Peyer's patch (tissue), 4 donors: ENCODE data around the gene PTPN23. TPM values are rescaled to one million over a fixed set of nuclear protein-coding genes. Genes with fewer than 3 reads are reported as not detected.

Experiments
- DNase-seq, 3 donors: peaks; one replicate each; pipeline ENCODE4 v3.0.0-alpha.2; 2017 to 2019
- H3K27ac ChIP-seq, 4 donors: fragments of 200-600 bp; sonication (generic); one replicate each; pipeline ENCODE4 v1.5.1; 2016 to 2019
- H3K27me3 ChIP-seq, 2 donors: fragments of 200-600 bp; sonication (generic); one replicate each; pipeline ENCODE4 v1.5.1; 2019
- H3K36me3 ChIP-seq, 3 donors: fragments of 200-600 bp; sonication (generic); one replicate each; pipeline ENCODE4 v1.5.1; 2016 to 2019
- H3K4me1 ChIP-seq, 4 donors: fragments of 200-600 bp; sonication (generic); one replicate each; pipeline ENCODE4 v1.5.1; 2016 to 2019
- H3K4me3 ChIP-seq, 4 donors: fragments of 200-600 bp; sonication (generic); 1 replicate in 3 of 4; 2 replicates in 1 of 4; pipeline ENCODE4 v1.5.1; 2016 to 2019; ENCODE audit warnings: mild to moderate bottlenecking in 1 of 4
- H3K9me3 ChIP-seq, 4 donors: fragments of 200-600 bp; sonication (generic); one replicate each; pipeline ENCODE4 v1.5.1; 2016 to 2019; ENCODE audit warnings: mild to moderate bottlenecking in 1 of 4
- CTCF ChIP-seq, 6 experiments: fragments of 450-650 bp in 4 of 6; fragments of 200-600 bp in 2 of 6; sonication (generic) in 1 of 6; IDR thresholded peaks; one replicate each; pipeline ENCODE4 v1.5.1; 2017 to 2019; ENCODE audit warnings: antibody characterized with exemption in 6 of 6, mild to moderate bottlenecking in 3 of 6, moderate library complexity in 1 of 6
- POLR2A ChIP-seq, 2 donors: fragments of 450-650 bp; IDR thresholded peaks; one replicate each; pipeline ENCODE4 v1.5.1; 2017; ENCODE audit warnings: antibody characterized with exemption in 2 of 2, mild to moderate bottlenecking in 2 of 2, moderate library complexity in 2 of 2
- total RNA-seq, 4 donors: library from RNA; depleted of rRNA; stranded (reverse); fragments of >200 nt; gene quantifications; one replicate each; pipeline ENCODE4 v1.1.0, GENCODE V29; 2016

The PTPN23 gene
- total RNA-seq, 4 donors from 2014 or later = 52.4 to 284 (median 80.8) TPM

- peaks cover 0 to 26% (median 8%) of the 10 kb centered on the region in 4 donors for H3K4me1 ChIP-seq
- H3K4me3 ChIP-seq = no peak overlapping the region
- H3K27me3 ChIP-seq = no peaks in the 10 kb centered on the region
- TF ChIP-seq CTCF (IDR thresholded peaks at IDR 0.05) (peak; percentile 89 to 97 (median 94)), POLR2A (IDR thresholded peaks at IDR 0.05) (peak in 1 of 2 donors; percentile 25)
- DNase-seq = peak; percentile 87 to 95 (median 89)
- no peaks in the 10 kb centered on the region for H3K9me3 ChIP-seq
- H3K36me3 ChIP-seq = peaks cover 0 to 56% (median 0%) of the 10 kb centered on the region in 3 donors
- H3K27ac ChIP-seq = peak overlapping the region; percentile 31 to 72 (median 68)
Measured at GRCh38 chr3:47420511-47421484, 40.0 kb downstream of the PTPN23 start.

DNA sequence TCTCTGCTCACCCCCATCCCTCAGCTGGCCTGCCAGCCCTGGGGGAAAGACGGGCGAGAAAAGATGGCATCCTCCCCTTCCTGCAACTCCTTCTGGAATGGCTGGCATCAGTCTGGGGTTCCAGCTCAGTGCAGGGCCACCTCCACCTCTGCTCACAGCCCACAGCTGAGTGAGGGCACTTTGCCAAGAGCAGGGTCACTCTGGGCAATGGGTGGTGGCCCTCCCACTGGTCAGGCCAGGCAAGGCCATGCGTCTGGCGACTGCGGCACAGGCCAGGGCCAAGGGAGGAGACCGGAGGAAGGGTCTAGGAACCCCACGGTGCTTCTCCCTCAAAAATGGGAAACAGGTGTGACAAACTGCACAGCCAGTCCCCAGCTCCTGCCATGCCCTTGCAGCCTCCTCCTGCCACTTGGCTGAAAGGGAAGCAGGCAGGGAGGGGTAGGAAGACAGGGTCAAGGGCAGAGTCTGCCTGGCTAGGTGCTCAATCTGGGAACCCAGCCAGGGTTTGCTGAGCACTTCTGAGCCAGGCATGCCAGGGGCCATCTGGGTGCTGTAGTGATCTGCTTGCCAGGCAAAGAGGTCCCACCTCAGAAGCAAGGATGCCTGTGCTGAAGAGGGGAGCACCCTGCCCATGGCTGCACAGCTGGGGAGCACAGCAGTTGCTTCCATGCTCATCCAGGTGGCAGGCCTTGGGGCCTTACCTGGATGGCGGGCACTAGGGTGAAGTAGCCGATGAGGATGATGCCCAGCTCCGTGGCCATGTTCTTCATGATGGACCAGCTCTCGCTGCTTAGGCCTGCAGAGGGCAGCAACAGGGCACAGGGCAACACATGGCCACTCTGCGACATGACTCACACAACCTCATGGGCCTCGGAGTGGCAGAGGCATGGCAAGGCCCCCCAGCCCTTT, 41.2 kb downstream of the PTPN23 start:
- TF ChIP-seq CTCF (IDR thresholded peaks at IDR 0.05) (peak in 3 of 6 experiments; percentile 43 to 54 (median 49)), POLR2A (IDR thresholded peaks at IDR 0.05) (no peak)
- peaks cover 0 to 56% (median 0%) of the 10 kb centered on the region in 3 donors for H3K36me3 ChIP-seq
- H3K9me3 ChIP-seq = no peaks in the 10 kb centered on the region
- H3K4me1 ChIP-seq = peaks cover 0 to 28% (median 8%) of the 10 kb centered on the region in 4 donors
- no peaks in the 10 kb centered on the region for H3K27me3 ChIP-seq
- H3K4me3 ChIP-seq = no peak overlapping the region
- peak in 1 of 3 donors; percentile 72 for DNase-seq
- peak overlapping the region; percentile 31 to 72 (median 68) for H3K27ac ChIP-seq

DNA sequence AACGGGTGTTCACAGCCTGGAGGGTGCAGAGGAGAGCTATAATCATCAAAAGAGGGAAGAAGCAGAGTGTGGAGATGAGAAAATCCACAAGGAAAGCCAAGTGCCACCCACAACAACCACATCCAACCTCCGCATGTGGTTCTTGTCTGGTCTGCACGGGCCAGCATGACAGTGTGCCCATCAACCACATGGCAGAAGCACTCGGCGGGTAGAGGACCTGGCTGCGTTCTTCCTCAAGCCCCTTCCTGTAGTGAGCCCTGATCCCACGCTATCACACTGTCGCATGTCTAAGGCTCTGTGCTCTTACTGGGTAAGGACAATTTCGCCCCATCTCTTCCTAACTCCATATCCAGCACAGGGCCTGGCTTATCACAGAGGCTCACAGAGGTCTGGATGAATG, 41.9 kb downstream of the PTPN23 start:
- peaks cover 0 to 54% (median 0%) of the 10 kb centered on the region in 3 donors for H3K36me3 ChIP-seq
- no peaks in the 10 kb centered on the region for H3K9me3 ChIP-seq
- no peak for DNase-seq
- no peaks in the 10 kb centered on the region for H3K27me3 ChIP-seq
- peaks cover 0 to 28% (median 8%) of the 10 kb centered on the region in 4 donors for H3K4me1 ChIP-seq
- H3K4me3 ChIP-seq = no peak overlapping the region
- peak overlapping the region in 1 of 4 donors; percentile 72 for H3K27ac ChIP-seq
- TF ChIP-seq POLR2A (IDR thresholded peaks at IDR 0.05) (no peak), CTCF (IDR thresholded peaks at IDR 0.05) (no peak)

DNA sequence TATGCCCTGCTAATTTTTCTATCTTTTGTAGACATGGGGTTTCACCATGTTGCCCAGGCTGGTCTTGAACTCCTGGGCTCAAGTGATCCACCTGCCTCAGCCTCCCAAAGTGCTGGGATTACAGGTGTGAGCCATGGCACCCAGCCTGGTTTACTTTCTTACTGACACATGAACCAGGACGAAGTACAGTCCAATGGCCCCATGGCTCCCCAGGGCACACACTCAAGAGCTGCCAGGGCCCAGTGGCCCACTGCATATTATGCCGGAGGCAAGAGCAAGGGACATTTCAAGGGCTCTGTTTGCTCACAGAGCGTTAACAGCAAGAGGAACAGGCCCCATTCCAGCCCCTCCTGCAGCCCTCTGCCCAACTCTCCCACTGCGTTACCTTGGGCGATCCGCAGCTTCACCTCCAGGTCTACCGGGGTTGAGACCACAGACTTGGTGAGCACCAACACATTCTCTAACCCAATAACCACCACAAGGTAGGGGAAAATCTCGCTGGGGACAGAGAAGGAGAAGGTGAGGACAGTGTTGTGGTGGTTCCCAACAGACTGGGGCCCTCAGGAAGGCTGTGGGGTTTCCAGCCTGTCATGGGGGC, 42.8 kb downstream of the PTPN23 start:
- Histone ChIP-seq H3K9me3 (no peaks in the 10 kb centered on the region), H3K4me1 (peaks cover 0 to 28% (median 8%) of the 10 kb centered on the region in 4 donors), H3K4me3 (no peak overlapping the region), H3K27ac (peak overlapping the region in 1 of 4 donors; percentile 62), H3K27me3 (no peaks in the 10 kb centered on the region), H3K36me3 (peaks cover 0 to 54% (median 0%) of the 10 kb centered on the region in 3 donors)
- no peak for TF ChIP-seq CTCF (IDR thresholded peaks at IDR 0.05)
- no peak for TF ChIP-seq POLR2A (IDR thresholded peaks at IDR 0.05)
- no peak for DNase-seq
